ENCODE measurements around the gene NANP.

- TF ChIP-seq CTCF (IDR thresholded peaks at IDR 0.05) (no peak), POLR2A (IDR thresholded peaks at IDR 0.05) (no peak)
These were observed 19.2 kb downstream of the NANP start for GRCh38 chr20:25604611-25605010.

All from esophagus squamous epithelium (tissue), 4 donors.